OCI-LY7 (cell line): ENCODE data around the gene ATXN1.

ENCODE experiments used
- EZH2phosphoT487 ChIP-seq: fragments of 200-600 bp; sonication (generic); IDR thresholded peaks from 2 replicates; pipeline ENCODE4 v1.6.1; 2018; ENCODE audit warnings: low read depth, borderline replicate concordance, mild to moderate bottlenecking, mixed run types, antibody characterized with exemption, low read length, moderate library complexity, mixed read lengths
- TF ChIP-seq, protein P1 (sequence below): fragments of 200-600 bp; sonication (generic); conservative IDR thresholded peaks from 2 replicates; pipeline ENCODE4 v1.5.1; 2014; ENCODE audit warnings: mild to moderate bottlenecking, antibody characterized with exemption, low read length, moderate library complexity, mixed read lengths

DNA sequence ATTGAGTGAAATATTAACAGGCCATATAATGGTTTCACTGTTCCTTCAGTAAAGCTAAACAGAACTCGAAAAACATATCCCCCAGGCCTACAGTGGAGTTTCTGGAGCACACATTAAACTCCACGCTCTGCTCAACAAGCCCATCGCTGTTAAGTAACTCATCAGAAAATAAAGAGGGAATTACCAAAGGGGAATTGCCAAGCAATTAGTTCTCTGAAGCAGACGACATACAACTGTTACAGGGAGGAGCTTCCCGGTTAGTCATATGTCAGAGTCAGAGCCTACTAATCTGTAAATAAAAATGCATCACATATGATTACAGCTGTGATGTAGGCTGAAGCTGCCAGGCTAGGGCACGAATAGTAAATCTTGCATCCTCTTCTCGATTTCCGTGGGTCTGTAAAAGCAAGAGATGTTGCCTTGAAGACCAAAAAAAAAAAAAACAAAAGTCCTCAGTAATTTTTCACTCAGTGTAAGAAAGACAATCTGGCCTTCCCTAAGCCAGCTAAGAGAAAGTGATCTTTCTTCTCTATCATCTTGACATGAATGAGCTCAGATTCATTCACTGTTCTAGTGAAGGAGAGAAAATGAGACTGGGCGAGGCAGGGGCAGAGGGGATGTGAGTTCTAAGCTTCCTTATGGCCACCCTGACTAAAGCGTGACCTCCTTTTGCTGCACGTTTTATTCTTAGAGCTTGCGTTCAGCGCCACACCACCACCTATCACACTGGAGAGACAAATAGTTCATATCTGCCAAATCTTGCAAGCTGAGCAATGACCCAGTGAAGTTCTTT, 13.8 kb downstream of the ATXN1 start:
- TF ChIP-seq, protein P1, sequence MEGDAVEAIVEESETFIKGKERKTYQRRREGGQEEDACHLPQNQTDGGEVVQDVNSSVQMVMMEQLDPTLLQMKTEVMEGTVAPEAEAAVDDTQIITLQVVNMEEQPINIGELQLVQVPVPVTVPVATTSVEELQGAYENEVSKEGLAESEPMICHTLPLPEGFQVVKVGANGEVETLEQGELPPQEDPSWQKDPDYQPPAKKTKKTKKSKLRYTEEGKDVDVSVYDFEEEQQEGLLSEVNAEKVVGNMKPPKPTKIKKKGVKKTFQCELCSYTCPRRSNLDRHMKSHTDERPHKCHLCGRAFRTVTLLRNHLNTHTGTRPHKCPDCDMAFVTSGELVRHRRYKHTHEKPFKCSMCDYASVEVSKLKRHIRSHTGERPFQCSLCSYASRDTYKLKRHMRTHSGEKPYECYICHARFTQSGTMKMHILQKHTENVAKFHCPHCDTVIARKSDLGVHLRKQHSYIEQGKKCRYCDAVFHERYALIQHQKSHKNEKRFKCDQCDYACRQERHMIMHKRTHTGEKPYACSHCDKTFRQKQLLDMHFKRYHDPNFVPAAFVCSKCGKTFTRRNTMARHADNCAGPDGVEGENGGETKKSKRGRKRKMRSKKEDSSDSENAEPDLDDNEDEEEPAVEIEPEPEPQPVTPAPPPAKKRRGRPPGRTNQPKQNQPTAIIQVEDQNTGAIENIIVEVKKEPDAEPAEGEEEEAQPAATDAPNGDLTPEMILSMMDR = no peak
- TF ChIP-seq EZH2phosphoT487 = no peak
